ENCODE results near the gene LRSAM1.
A peak's percentile ranks its signal among the peaks of the same experiment; 100 is the strongest.

LRSAM1 gene

DNA sequence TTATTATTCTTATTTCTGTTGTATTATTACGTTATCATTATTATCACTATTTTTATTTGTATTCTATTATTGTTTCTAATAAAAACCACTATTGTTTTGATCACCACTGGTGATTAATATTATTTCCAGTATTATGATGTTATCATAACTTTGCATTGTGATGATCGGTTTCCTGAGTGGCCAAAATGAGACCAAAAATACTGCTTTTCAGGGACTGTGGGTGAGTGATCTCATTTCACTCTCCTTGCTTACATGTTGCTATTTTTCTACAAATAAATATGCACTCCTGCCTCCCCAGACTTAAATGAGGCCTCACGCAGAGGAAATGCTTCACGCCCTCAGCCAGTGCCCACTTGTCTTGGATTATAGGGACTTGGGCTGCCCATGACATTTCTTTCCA lies 78.4 kb downstream of the LRSAM1 start:
- Mint-ChIP-seq H3K27me3 (ENCODE audit: low read depth, poor library complexity) (peaks cover 3% of the 10 kb centered on the region), H3K4me1 (peaks cover 32% of the 10 kb centered on the region), H3K4me3 (no peak overlapping the region), H3K36me3 (ENCODE audit: low read depth) (peaks cover 40% of the 10 kb centered on the region), H3K9me3 (peaks cover 19% of the 10 kb centered on the region), H3K27ac (peak overlapping the region; percentile 22)
- DNase-seq, result no peak
- TF ChIP-seq, protein P1, sequence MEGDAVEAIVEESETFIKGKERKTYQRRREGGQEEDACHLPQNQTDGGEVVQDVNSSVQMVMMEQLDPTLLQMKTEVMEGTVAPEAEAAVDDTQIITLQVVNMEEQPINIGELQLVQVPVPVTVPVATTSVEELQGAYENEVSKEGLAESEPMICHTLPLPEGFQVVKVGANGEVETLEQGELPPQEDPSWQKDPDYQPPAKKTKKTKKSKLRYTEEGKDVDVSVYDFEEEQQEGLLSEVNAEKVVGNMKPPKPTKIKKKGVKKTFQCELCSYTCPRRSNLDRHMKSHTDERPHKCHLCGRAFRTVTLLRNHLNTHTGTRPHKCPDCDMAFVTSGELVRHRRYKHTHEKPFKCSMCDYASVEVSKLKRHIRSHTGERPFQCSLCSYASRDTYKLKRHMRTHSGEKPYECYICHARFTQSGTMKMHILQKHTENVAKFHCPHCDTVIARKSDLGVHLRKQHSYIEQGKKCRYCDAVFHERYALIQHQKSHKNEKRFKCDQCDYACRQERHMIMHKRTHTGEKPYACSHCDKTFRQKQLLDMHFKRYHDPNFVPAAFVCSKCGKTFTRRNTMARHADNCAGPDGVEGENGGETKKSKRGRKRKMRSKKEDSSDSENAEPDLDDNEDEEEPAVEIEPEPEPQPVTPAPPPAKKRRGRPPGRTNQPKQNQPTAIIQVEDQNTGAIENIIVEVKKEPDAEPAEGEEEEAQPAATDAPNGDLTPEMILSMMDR (IDR thresholded peaks at IDR 0.05), result no peak

- peak overlapping the region; percentile 22 for H3K27ac Mint-ChIP-seq
- H3K36me3 Mint-ChIP-seq (ENCODE audit: low read depth), result peaks cover 33% of the 10 kb centered on the region
- H3K4me3 Mint-ChIP-seq, result no peak overlapping the region
- peaks cover 12% of the 10 kb centered on the region for H3K9me3 Mint-ChIP-seq
- H3K27me3 Mint-ChIP-seq (ENCODE audit: low read depth, poor library complexity), result peaks cover 4% of the 10 kb centered on the region
- peaks cover 32% of the 10 kb centered on the region for H3K4me1 Mint-ChIP-seq
- no peak for DNase-seq
- TF ChIP-seq, protein P1 (IDR thresholded peaks at IDR 0.05), result no peak
Observed at GRCh38 chr9:127530206-127530941, 79.1 kb downstream of the LRSAM1 start.

DNA sequence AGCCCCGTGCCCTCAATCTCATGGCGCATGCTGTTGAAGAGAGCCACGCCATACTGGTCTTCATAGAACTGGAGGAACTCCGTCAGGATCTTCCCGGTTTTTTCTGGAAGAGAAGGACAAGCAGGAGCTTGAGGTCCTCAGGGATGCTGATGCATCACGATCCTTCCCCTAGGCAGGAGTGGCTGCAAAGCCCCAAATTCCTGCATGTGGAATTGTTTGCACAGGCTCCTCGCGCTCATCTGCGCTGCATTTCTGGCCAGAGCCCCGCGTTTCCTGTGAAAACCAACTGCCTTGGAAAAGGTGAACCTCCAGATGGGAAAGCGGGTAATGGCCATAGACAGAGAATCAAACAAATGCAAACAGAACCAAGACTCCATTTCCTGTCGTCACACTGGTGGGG lies 80.4 kb downstream of the LRSAM1 start:
- Mint-ChIP-seq H3K36me3 (ENCODE audit: low read depth) (peaks cover 20% of the 10 kb centered on the region), H3K4me3 (no peak overlapping the region), H3K27me3 (ENCODE audit: low read depth, poor library complexity) (peaks cover 4% of the 10 kb centered on the region), H3K4me1 (peaks cover 32% of the 10 kb centered on the region), H3K9me3 (peaks cover 1% of the 10 kb centered on the region), H3K27ac (peak overlapping the region; percentile 81)
- DNase-seq, result no peak
- TF ChIP-seq, protein P1 (IDR thresholded peaks at IDR 0.05), result no peak

GRCh38 chr9:127534250-127534906 lies 83.1 kb downstream of the LRSAM1 start:
- Mint-ChIP-seq H3K36me3 (ENCODE audit: low read depth) (peaks cover 12% of the 10 kb centered on the region), H3K27me3 (ENCODE audit: low read depth, poor library complexity) (peaks cover 4% of the 10 kb centered on the region), H3K4me1 (peaks cover 32% of the 10 kb centered on the region), H3K4me3 (no peak overlapping the region), H3K27ac (no peak overlapping the region), H3K9me3 (no peaks in the 10 kb centered on the region)
- no peak for DNase-seq
- TF ChIP-seq, protein P1 (IDR thresholded peaks at IDR 0.05), result no peak

DNA sequence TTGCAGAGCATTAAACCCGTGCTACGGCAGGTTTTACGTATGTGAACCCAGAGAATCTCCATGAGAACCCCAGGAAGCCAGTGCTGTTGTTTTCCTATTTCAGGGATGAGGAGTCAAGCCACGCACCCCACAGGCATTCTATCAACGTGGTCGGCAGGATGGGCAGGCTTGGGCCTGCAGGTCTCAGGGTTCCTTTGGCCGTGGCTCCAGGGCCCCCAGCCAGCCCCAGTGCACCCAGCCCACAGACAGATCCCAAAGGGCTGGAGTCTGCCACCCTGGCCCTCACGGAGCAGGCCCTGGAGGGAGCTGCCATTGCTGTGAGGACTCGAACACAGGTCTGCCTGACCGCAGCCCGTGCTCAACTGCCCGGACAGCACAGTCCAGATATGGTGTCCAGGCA lies 83.6 kb downstream of the LRSAM1 start:
- DNase-seq, result no peak
- no peak overlapping the region for H3K27ac Mint-ChIP-seq
- H3K9me3 Mint-ChIP-seq, result no peaks in the 10 kb centered on the region
- no peak overlapping the region for H3K4me3 Mint-ChIP-seq
- H3K36me3 Mint-ChIP-seq (ENCODE audit: low read depth), result peaks cover 12% of the 10 kb centered on the region
- H3K4me1 Mint-ChIP-seq, result peaks cover 30% of the 10 kb centered on the region
- TF ChIP-seq, protein P1 (IDR thresholded peaks at IDR 0.05), result no peak
- peaks cover 4% of the 10 kb centered on the region for H3K27me3 Mint-ChIP-seq (ENCODE audit: low read depth, poor library complexity)
